ENCODE data around the gene SPDYE4.

- no peak for TF ChIP-seq CTCF (IDR thresholded peaks at IDR 0.05; ENCODE audit: insufficient read depth, low read depth, low read length)
- TF ChIP-seq EZH2 (IDR thresholded peaks at IDR 0.05; ENCODE audit: insufficient read depth, low read length): no peak
These were observed 22.9 kb downstream of the SPDYE4 start for GRCh38 chr17:8735336-8735939.

Measured in astrocyte (in vitro differentiated cells and primary cell).